Activated CD8-positive, alpha-beta memory T cell treated with anti-CD3 and anti-CD28 coated beads for 36 hours (primary cell): Measurements from ENCODE around the gene INPP5D. TPM values are rescaled to one million over a fixed set of nuclear protein-coding genes. Genes with fewer than 3 reads are reported as not detected.
"Not testable (repeated sequence)": the region's sequence is repeated elsewhere in the genome, so short reads cannot be mapped to it uniquely, and the experiment has no call there.

Source experiments
- CTCF ChIA-PET: fragments of 350-600 bp; sonication (Branson Sonifier 250); formaldehyde crosslinking; loops from one replicate; lab custom pipeline; 2021; ENCODE audit warnings: antibody characterized with exemption; lab: Charles Lee
- POLR2A ChIA-PET: fragments of 350-600 bp; sonication (Branson Sonifier 250); formaldehyde crosslinking; loops from one replicate; lab custom pipeline; 2021; ENCODE audit warnings: antibody characterized with exemption; lab: Charles Lee
- total RNA-seq, 2 experiments: library from RNA; stranded (reverse); gene quantifications; one replicate each; pipeline ENCODE4 v1.2.3, GENCODE V29; 2021

INPP5D gene
- total RNA-seq, 2 experiments from 2014 or later, result 43.1 to 46.5 TPM

- CTCF ChIA-PET, result no interaction called here
- POLR2A ChIA-PET, result no interaction called here
Measured at GRCh38 chr2:233116946-233117345, 56.8 kb downstream of the INPP5D start.

- ChIA-PET POLR2A (no interaction called here), CTCF (interaction anchor here (1.8 kb wide), 1 partner anchor 64 kb away, joined by 5 read pairs; no protein-coding TSS in a partner anchor)
Measured at GRCh38 chr2:233117351-233117750, 57.2 kb downstream of the INPP5D start.

DNA sequence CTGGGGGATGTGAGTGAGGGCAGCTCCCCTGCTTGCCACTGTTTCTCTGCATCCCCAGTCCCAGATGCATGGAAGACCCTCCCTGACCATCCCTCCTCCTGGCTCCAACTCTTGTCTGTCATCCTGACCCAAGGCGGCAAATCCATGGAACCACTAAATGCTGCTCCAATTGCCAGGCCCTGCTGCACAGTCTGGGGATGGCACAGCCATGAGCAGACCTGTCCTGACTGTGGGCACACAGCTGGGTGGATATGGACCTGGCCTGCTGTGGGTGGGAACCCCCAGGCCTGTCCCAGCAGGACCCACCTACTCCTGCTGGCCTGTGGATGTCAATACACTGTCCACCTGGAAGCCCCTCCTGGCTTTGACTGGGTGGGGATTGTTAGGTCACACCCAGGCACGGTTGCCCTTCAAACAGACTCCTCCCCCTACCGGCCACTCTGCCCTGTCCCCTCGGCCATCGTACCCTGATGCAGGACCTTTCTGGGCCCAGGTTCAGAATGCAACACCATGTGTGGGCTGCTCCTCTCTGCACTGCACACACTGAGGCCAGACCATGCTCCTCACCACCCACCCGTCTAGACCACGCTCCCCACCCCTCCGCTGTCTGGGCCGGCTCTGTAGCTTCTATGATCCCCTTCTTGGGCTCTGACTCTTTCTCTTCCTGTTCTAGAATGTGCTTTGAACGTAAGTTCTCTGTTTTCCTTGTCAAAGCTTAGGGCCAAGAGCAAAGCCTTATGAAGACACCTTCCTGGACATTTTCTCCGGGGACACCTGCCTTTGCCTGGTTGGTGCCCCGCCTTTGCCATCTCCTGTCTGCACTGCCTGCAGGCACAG, 57.9 kb downstream of the INPP5D start:
- ChIA-PET CTCF (interaction anchor here (1.8 kb wide), 1 partner anchor 64 kb away, joined by 5 read pairs; no protein-coding TSS in a partner anchor), POLR2A (no interaction called here)

DNA sequence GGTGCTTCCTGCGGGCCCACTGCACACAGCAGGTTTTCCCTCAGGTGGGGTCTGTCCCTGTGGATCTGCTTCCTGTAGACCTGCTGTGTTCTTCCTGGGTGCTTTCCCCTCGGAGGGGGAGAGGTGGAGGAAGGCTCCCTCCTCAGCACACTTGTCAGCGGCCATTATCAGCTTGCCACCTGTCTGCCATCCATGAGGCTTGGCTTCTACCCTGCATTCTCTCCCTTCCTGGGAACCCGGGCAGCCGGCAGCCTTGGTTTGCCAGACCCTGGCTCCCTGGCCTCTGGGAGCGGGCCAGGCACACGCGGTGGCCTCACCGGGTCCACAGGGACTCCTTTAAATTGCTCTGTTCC, 58.5 kb downstream of the INPP5D start:
- CTCF ChIA-PET, result interaction anchor here (1.8 kb wide), 1 partner anchor 65 kb away, joined by 5 read pairs; no protein-coding TSS in a partner anchor
- POLR2A ChIA-PET, result no interaction called here

- CTCF ChIA-PET, result interaction anchor here (1.8 kb wide), 1 partner anchor 65 kb away, joined by 5 read pairs; no protein-coding TSS in a partner anchor
- POLR2A ChIA-PET, result no interaction called here
Measured at GRCh38 chr2:233119123-233119522, 59.0 kb downstream of the INPP5D start.

- ChIA-PET CTCF (no interaction called here), POLR2A (no interaction called here)
Measured at GRCh38 chr2:233119806-233120205, 59.7 kb downstream of the INPP5D start.

DNA sequence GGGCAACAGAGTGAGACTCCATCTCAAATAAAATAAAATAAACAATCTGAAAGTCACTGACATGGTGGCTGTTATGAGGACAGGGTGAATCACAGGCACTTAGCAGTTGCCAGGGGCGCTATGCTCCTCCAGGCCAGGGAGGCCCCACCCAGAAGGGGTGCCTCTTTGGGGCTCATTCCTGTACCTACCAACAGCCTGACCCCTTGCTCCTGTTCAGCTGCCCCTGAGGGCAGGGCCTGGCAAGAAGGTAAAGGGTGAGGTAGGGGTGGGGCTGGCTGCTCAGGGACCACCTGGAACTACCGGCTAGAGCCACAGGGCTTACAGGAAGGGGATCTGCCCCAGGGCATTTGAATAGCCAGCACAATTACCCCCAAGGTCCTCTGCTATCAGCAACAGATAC, 60.3 kb downstream of the INPP5D start:
- ChIA-PET CTCF (no interaction called here), POLR2A (no interaction called here)

DNA sequence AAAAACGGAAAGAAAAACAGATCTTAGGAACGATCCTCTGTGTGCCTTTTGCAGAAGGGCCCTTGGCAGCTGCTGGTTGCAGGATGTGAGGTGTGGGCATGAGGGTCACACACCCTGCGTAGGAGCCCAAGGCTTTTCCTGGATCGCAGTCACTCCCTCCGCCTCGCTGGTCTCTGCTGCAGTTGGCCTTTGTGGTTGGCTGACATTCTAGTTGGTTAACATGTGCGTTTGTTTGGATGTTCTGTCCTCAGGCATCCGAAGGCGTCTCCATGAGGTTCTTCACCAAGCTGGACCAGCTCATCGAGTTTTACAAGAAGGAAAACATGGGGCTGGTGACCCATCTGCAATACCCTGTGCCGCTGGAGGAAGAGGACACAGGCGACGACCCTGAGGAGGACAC, 61.7 kb downstream of the INPP5D start:
- POLR2A ChIA-PET, result no interaction called here

DNA sequence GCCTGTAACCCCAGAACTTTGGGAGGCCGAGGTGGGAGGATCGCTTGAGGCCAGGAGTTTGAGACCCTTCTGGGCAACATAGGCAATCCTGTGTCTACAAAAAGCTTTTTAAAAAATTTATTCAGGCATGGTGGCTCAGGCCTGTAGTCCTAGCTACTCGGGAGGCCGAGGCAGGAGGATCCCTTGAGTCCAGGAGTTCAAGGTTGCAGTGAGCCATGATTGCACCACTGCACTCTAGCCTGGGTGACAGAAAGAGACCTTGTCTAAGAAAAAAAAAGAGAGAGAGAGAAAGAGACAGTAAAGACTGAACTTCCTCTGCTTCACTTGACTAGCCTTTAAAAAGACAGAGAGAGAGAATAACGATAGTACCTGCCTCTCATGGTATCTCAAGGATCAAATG, 62.4 kb downstream of the INPP5D start:
- CTCF ChIA-PET, result no interaction called here
- POLR2A ChIA-PET, result no interaction called here

More for the DNA sequence above, 61.7 kb downstream of the INPP5D start:
- CTCF ChIA-PET, result no interaction called here

GRCh38 chr2:233123576-233123975, 63.4 kb downstream of the INPP5D start:
- CTCF ChIA-PET, result not testable (repeated sequence)

GRCh38 chr2:233124421-233125080, 64.4 kb downstream of the INPP5D start:
- ChIA-PET CTCF (no interaction called here), POLR2A (no interaction called here)

More at GRCh38 chr2:233123576-233123975, 63.4 kb downstream of the INPP5D start:
- POLR2A ChIA-PET, result interaction anchor here (0.6 kb wide), 1 partner anchor 185 kb away, joined by 7 read pairs; no protein-coding TSS in a partner anchor

- ChIA-PET CTCF (no interaction called here), POLR2A (no interaction called here)
Measured at GRCh38 chr2:233125455-233126065, 65.4 kb downstream of the INPP5D start.

DNA sequence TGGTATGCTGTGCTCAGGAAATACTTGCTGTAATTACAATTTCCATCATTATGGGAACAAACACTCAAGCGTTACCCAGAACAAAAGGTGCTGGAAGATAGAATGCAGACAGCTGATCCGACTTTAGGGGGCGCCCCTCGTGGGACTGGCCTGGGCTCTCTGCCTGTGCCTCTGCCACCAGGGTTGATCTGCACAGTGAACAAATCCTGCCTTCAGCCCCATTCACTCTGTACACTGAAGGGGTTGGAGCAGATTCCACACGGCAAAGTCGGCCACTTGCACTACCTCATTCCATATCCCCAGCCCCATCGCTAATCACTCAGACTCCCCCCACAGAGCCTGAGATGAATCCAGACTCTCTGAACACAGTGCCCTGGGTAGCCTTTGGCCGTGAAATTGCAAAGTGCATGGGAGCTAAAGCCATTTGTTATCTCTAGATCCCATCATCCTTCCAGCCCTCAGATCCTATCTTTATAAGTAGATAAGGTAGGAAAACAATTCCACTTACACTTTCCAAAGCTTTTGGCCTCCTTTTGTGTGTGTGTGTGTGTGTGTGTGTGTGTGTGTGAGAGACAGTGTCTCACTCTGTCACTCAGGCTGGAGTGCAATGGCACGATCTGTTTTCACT, 69.3 kb downstream of the INPP5D start:
- POLR2A ChIA-PET, result no interaction called here
- CTCF ChIA-PET, result interaction anchor here (0.7 kb wide), 1 partner anchor 59 kb away, joined by 3 read pairs; no protein-coding TSS in a partner anchor

DNA sequence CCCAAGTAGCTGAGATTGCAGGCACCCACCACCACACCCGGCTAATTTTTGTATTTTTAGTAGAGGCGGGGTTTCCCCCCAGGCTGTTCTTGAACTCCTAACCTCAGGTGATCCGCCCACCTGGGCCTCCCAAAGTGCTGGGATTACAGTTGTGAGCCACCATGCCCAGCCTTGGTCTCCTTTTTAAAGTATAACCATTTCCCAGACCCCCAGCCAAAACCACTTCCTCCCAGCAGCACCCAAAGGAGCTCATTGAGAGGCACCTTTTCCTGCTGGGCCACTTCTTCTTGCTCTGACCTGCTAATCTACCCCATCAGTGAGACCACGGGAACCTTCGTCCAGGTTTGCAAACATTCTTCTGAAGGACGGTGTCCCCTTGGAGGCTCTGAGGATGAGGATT, 69.9 kb downstream of the INPP5D start:
- CTCF ChIA-PET, result no interaction called here
- POLR2A ChIA-PET, result interaction anchor here (1.0 kb wide), 1 partner anchor 62 kb away, joined by 3 read pairs; no protein-coding TSS in a partner anchor

- ChIA-PET POLR2A (interaction anchor here (1.0 kb wide), 1 partner anchor 63 kb away, joined by 3 read pairs; no protein-coding TSS in a partner anchor), CTCF (no interaction called here)
Measured at GRCh38 chr2:233130481-233131020, 70.4 kb downstream of the INPP5D start.

DNA sequence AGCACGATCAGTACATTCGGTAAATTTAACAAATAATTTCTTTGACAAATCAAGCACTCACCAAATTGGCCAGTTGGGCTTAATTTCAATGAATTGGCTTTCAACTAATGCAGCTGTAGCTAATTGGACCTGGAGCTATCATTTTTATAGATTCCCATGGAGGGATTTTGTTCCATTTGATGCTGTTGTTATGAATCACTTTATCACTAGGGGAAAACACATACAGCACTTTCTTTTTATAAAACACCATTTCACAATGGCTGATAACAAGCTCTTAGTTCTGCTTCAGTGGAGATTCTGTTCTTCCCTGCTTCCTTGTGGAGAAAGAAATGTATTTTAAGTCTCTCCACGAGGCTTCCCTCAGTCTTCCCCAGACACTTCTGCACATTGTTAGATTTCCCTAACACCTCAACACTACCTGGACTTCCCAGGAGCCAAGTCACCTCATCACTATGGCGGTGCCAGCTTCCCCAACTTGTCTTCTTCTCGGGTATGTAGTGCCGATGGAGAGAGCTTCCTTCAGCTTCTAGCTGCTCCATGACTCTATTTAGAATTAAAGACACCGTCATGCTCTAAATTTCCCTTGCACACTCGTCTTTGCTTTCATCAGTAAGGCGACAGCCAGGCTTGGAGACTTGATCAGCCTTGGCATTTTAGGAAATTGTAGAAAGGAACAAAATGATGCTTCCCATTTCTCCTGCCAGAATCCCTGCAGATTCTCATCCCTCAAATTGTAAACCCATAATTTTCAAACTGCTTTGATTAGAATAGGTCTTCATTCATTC, 72.0 kb downstream of the INPP5D start:
- POLR2A ChIA-PET, result no interaction called here
- CTCF ChIA-PET, result no interaction called here

DNA sequence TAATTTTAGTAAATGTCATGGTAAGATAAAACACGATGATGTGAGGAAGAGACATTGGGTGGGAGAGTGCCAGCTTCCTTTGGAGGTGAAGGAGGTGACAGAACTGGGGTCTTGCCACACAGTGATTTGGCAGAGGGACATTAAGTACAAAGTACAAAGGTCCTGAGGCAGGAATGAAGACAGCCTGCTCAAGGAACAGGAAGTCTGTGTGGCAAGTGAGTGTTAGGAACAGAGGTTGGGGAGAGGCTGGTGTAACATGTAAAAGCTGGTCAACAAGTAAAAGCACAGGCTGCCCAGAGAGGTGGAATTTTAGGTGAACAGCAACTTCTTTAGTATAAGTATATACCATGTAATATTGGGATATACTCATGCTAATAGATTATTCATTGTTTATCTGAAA, 73.1 kb downstream of the INPP5D start:
- ChIA-PET CTCF (interaction anchor here (0.8 kb wide), 1 partner anchor 19 kb away, joined by 3 read pairs; no protein-coding TSS in a partner anchor), POLR2A (no interaction called here)

GRCh38 chr2:233135421-233135820, 75.3 kb downstream of the INPP5D start:
- CTCF ChIA-PET, result interaction anchor here (1.1 kb wide), 1 partner anchor 83 kb away, joined by 4 read pairs; no protein-coding TSS in a partner anchor
- POLR2A ChIA-PET, result no interaction called here
